HFF-Myc (cell line): Measurements from ENCODE around the gene DENND1A.

Source experiments
- DNase-seq: peaks from one replicate; pipeline ENCODE4 v3.0.0-alpha.2; 2011; ENCODE audit warnings: low read depth; ENCODE audit errors: extremely low read depth
- H3K4me3 ChIP-seq: replicated peaks from 2 replicates; pipeline ENCODE4 v1.5.1; 2011; ENCODE audit warnings: low read depth, mild to moderate bottlenecking, control low read depth, low read length
- TF ChIP-seq, protein P1 (sequence below): IDR thresholded peaks from 2 replicates; pipeline ENCODE4 v1.5.1; 2012; ENCODE audit warnings: mild to moderate bottlenecking, low read depth, low read length, control low read depth; ENCODE audit errors: missing control alignments

The DENND1A gene

DNA sequence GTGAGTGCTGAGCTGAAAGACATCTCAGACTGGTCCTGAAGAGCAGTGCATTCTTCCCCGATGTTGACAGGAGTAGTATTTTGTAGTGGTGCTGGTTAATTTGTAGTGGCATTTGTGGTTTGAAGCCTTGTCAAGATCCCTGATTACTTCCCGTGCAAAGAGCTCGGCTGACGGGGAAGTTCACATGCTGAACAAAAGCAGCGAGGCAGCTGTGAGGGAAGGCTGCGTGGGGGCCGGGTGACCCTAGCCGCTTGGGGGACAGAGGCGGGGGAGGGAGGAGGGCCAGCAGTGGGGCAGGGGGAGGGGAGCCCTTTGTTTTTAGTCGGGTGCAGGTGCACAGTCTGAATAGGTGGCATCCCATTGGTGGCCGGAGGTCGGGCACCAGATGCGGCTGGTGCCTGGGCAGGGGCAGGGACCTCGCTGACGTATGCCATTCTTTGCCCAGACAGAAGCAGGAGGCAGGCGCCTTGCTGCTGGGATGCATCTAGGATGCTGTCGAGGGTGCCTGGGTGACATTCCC is 509.3 kb downstream of the DENND1A start:
- TF ChIP-seq, protein P1, sequence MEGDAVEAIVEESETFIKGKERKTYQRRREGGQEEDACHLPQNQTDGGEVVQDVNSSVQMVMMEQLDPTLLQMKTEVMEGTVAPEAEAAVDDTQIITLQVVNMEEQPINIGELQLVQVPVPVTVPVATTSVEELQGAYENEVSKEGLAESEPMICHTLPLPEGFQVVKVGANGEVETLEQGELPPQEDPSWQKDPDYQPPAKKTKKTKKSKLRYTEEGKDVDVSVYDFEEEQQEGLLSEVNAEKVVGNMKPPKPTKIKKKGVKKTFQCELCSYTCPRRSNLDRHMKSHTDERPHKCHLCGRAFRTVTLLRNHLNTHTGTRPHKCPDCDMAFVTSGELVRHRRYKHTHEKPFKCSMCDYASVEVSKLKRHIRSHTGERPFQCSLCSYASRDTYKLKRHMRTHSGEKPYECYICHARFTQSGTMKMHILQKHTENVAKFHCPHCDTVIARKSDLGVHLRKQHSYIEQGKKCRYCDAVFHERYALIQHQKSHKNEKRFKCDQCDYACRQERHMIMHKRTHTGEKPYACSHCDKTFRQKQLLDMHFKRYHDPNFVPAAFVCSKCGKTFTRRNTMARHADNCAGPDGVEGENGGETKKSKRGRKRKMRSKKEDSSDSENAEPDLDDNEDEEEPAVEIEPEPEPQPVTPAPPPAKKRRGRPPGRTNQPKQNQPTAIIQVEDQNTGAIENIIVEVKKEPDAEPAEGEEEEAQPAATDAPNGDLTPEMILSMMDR = no peak
- no peak for DNase-seq
- H3K4me3 ChIP-seq = no peak overlapping the region

DNA sequence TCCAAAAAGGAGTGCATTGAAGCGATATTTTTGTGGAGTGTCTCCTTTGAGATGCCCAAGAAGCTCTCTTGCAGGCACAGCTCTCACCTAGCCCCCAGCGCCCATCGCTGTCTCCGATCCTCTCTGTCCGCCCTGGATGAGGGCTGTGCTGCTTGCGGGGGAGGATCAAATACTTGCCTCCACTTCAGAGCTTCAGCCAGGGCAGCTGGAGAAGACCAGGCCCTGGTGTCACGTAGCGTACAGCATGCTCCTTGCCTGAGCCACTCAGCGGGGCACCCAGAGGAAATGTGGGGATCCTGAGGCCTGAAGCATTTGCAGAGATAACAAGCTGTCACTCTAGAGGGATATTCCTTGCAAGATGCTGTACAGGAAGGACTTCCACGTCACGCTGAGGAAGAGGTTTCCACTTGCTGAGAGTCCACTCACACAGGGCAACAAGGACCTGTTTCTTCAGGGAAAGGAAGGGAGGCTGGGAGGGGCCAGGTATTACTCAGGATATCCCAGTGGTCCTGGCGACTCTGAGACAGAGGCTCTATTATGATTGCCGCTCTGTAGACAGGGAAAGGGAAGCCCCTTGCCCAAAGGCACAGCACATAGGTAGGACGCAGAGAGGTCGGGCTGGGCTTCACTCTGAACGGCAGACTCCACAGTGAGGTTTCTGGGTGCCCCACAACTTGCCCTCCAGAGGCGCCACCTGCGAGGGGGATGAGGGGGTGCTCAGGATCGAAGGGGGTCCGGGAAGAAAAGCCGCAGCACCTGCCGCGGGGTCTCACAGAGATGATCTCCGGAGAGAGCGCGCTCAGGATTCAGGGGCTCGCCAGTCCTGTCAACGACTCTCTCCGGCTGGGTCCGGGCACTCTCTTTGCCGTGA is 510.0 kb downstream of the DENND1A start:
- TF ChIP-seq, protein P1 = no peak
- H3K4me3 ChIP-seq = no peak overlapping the region
- DNase-seq = no peak

DNA sequence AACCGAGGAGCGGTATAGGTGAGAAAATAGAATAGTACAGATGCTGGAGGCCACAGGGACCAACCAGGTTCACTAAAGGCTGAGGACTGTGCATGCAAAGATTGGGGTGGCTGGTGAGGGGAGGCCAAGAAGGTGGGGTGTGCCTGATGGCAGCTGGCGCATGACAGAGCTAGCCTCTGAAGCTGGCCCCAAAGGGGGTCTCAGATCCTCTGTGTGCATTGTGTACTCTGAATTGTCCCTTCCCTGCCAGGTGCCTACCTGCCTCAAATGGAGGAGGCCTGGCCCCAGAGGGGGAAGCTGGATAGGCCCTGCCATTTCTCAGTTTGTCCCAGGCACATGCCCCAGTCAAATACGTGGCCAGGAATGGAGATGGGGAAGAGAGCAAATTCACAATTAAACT is 510.8 kb downstream of the DENND1A start:
- no peak overlapping the region for H3K4me3 ChIP-seq
- TF ChIP-seq, protein P1 = no peak
- DNase-seq = no peak

DNA sequence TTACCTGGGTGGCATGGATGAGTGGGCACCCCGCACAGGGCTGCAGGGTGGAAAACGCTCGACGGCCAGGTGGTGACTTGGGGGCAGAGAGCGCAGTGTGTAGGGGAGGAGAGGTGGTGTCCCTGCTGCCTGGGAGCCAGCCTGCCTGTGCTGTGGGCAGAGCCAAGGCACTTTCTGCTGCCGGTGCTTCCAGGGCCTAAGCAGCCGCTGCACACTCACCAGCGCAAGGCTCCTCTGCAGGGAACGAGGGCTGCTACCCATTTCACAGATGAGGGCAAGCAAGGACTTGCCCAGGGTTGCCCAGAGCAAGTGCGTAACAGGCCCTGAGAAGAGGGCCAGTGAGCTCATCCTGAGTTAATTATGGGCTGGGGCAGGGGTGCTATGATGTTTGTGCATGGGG is 511.4 kb downstream of the DENND1A start:
- TF ChIP-seq, protein P1 = no peak

DNA sequence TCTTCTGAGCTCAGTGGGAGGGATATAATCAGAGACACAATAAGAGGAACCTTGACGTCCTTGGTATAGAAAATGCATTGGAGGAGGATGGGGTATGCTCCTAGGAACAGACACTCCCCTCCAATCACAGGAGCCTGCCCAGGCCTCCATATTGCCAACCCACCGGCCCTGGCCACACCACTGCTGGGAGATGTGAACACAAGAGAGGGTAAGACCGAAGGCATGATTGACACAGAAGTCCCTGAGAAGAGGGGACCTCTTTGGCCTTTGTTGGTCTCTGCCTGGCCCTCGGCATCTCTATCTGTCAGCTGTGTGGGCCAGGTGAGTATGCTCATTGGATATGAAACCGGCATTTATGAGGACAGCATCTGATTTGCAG is 511.9 kb downstream of the DENND1A start:
- no peak for DNase-seq
- TF ChIP-seq, protein P1 = no peak
- no peak overlapping the region for H3K4me3 ChIP-seq

More for the DNA sequence above, 511.4 kb downstream of the DENND1A start:
- DNase-seq = no peak
- no peak overlapping the region for H3K4me3 ChIP-seq

DNA sequence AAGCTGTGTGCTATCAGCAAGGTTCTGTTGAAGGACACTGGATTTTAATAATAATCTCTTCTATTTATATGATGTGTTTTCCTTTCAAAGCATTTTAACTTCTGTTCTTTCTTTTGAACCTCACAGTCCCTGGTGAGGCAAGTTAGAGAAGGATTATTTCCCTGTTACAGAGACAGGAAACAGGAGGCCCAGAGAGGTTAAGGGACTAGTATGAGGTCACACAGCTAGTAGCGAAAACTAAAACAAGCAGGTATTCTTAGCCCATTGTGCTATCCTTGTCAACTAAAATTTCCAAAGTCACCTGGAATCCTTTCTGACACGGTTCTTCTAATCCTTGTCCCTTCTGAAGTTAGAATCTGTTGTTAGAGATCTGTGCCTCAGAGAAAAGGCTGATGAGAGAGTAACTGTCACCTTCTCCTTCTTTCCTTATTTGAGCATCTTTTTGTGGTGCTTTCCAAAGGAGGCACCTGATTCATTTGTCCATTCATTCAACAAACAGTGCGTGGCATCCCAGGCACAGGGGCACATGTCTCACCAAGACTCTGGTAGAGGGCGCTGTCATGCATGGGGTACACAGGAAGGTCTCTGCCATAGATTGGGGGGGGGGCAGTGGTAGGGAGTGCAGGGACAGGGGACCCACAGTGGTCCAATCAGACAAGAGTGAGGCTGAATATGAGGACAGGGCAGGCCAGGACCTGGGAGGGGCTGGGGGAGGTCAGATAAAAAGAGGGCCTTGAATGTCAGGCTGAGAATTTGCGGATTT is 512.5 kb downstream of the DENND1A start:
- no peak for DNase-seq
- H3K4me3 ChIP-seq = no peak overlapping the region

More for the DNA sequence above, 512.5 kb downstream of the DENND1A start:
- TF ChIP-seq, protein P1 = no peak
